HG02610 (cell line): ENCODE measurements around the gene CTCFL.
A peak's percentile ranks its signal among the peaks of the same experiment; 100 is the strongest.
"Not testable (repeated sequence)": the region's sequence is repeated elsewhere in the genome, so short reads cannot be mapped to it uniquely, and the experiment has no call there.

Experiments used
- ATAC-seq: cut with Tn5 transposase; IDR thresholded peaks from one replicate; pipeline ENCODE4 v1.9.1; 2021; ENCODE audit warnings: mild to moderate bottlenecking, moderate library complexity; ENCODE audit not compliant: unreplicated experiment

The CTCFL gene

GRCh38 chr20:57509665-57510237 lies 15.2 kb downstream of the CTCFL start:
- ATAC-seq = no peak

- ATAC-seq = no peak
Observed at GRCh38 chr20:57508831-57509230, 16.1 kb downstream of the CTCFL start.

- ATAC-seq = no peak
Observed at GRCh38 chr20:57508381-57508780, 16.6 kb downstream of the CTCFL start.

- no peak for ATAC-seq
Observed at GRCh38 chr20:57507477-57507876, 17.5 kb downstream of the CTCFL start.

GRCh38 chr20:57505979-57506378 lies 19.0 kb downstream of the CTCFL start:
- no peak for ATAC-seq

GRCh38 chr20:57504411-57504810 lies 20.5 kb downstream of the CTCFL start:
- ATAC-seq = no peak

GRCh38 chr20:57503035-57503658 lies 21.8 kb downstream of the CTCFL start:
- no peak for ATAC-seq

GRCh38 chr20:57502336-57502700 lies 22.6 kb downstream of the CTCFL start:
- ATAC-seq = no peak

- no peak for ATAC-seq
Observed at GRCh38 chr20:57501461-57502335, 23.2 kb downstream of the CTCFL start.

- no peak for ATAC-seq
Observed at GRCh38 chr20:57500962-57501361, 24.0 kb downstream of the CTCFL start.

GRCh38 chr20:57500235-57500634 lies 24.7 kb downstream of the CTCFL start:
- ATAC-seq = no peak

- no peak for ATAC-seq
Observed at GRCh38 chr20:57499676-57500075, 25.3 kb downstream of the CTCFL start.

- ATAC-seq = peak; percentile 62
Observed at GRCh38 chr20:57498425-57499400, 26.2 kb downstream of the CTCFL start.

GRCh38 chr20:57496592-57496991 lies 28.3 kb downstream of the CTCFL start:
- no peak for ATAC-seq

GRCh38 chr20:57495978-57496377 lies 29.0 kb downstream of the CTCFL start:
- ATAC-seq = no peak

- ATAC-seq = no peak
Observed at GRCh38 chr20:57493091-57493615, 31.8 kb downstream of the CTCFL start.

- ATAC-seq = no peak
Observed at GRCh38 chr20:57491373-57491772, 33.6 kb downstream of the CTCFL start.

GRCh38 chr20:57488277-57488676 lies 36.7 kb downstream of the CTCFL start:
- ATAC-seq = not testable (repeated sequence)

GRCh38 chr20:57485770-57486169 lies 39.2 kb downstream of the CTCFL start:
- no peak for ATAC-seq

- ATAC-seq = no peak
Observed at GRCh38 chr20:57484772-57485171, 40.2 kb downstream of the CTCFL start.
